IMR-90 (cell line): ENCODE data around the gene EPHA2. TPM values are rescaled to one million over a fixed set of nuclear protein-coding genes. Genes with fewer than 3 reads are reported as not detected.

Experiments
- ATAC-seq: fragments of 200-7000 bp; cut with Tn5 transposase; 2 replicates; pipeline ENCODE4 v1.9.1; 2020; ENCODE audit warnings: low read depth, mild to moderate bottlenecking, moderate library complexity
- BruUV-seq: library from RNA; stranded (reverse); fragments of 400-500 nt; replicated peaks from 2 replicates; lab custom pipeline; 2021; lab: Mats Ljungman, UMichigan
- CTCF ChIA-PET: fragments of 300-600 bp; formaldehyde crosslinking; extraction: SDS; loops from one replicate; lab custom pipeline; 2021; ENCODE audit warnings: antibody characterized with exemption; lab: Yijun Ruan, JAX
- POLR2A ChIA-PET: fragments of 300-600 bp; sonication (Branson Sonifier 250); formaldehyde crosslinking; loops from one replicate; lab custom pipeline; 2022; ENCODE audit warnings: antibody characterized with exemption; ENCODE audit not compliant: unreplicated experiment; lab: Charles Lee
- DNase-seq: peaks from one replicate; pipeline ENCODE4 v3.0.0; 2013
- H2AFZ ChIP-seq: replicated peaks from 2 replicates; pipeline ENCODE3; 2013; ENCODE audit warnings: low read length, mild to moderate bottlenecking; ENCODE audit not compliant: poor library complexity
- H2AK5ac ChIP-seq: 2 replicates; pipeline ENCODE4 v1.6.1; 2013; ENCODE audit warnings: low read depth, low read length, inconsistent platforms
- H2AK9ac ChIP-seq: replicated peaks from 2 replicates; pipeline ENCODE3; 2013; ENCODE audit warnings: mild to moderate bottlenecking, low read depth, low read length, moderate library complexity; ENCODE audit not compliant: poor library complexity
- H2BK120ac ChIP-seq: 2 replicates; pipeline ENCODE4 v1.6.1; 2013; ENCODE audit warnings: low read depth, low read length, inconsistent platforms
- H2BK15ac ChIP-seq: 3 replicates; pipeline ENCODE4 v1.6.1; 2013; ENCODE audit warnings: low read depth, low read length, inconsistent platforms
- H2BK20ac ChIP-seq: 2 replicates; pipeline ENCODE4 v1.6.1; 2013; ENCODE audit warnings: low read depth, mild to moderate bottlenecking, inconsistent platforms, low read length, moderate library complexity
- H2BK5ac ChIP-seq: 2 replicates; pipeline ENCODE4 v1.6.1; 2013; ENCODE audit warnings: mild to moderate bottlenecking, low read depth, low read length, inconsistent platforms; ENCODE audit not compliant: poor library complexity, severe bottlenecking
- H3K14ac ChIP-seq: replicated peaks from 2 replicates; pipeline ENCODE4 v1.6.1; 2013; ENCODE audit warnings: low read depth, low read length, inconsistent platforms
- H3K18ac ChIP-seq: 2 replicates; pipeline ENCODE4 v1.6.1; 2013; ENCODE audit warnings: low read depth, low read length, control low read depth
- H3K23ac ChIP-seq: 2 replicates; pipeline ENCODE4 v1.6.1; 2013; ENCODE audit warnings: low read depth, low read length, inconsistent platforms
- H3K27ac ChIP-seq: 2 replicates; pipeline ENCODE4 v1.5.1; 2013; ENCODE audit warnings: mild to moderate bottlenecking, control low read depth, low read length; ENCODE audit not compliant: insufficient read depth
- H3K27me3 ChIP-seq: 2 replicates; pipeline ENCODE4 v1.6.1; 2013; ENCODE audit warnings: low read length; ENCODE audit not compliant: control insufficient read depth, insufficient read depth
- H3K36me3 ChIP-seq: 2 replicates; pipeline ENCODE4 v1.6.1; 2013; ENCODE audit warnings: low read length, mixed read lengths; ENCODE audit not compliant: control insufficient read depth, insufficient read depth
- H3K4ac ChIP-seq: 2 replicates; pipeline ENCODE4 v1.6.1; 2013; ENCODE audit warnings: low read depth, low read length, inconsistent platforms
- H3K4me1 ChIP-seq: 2 replicates; pipeline ENCODE4 v1.6.1; 2013; ENCODE audit warnings: low read length, mixed read lengths; ENCODE audit not compliant: control insufficient read depth, insufficient read depth
- H3K4me2 ChIP-seq: 2 replicates; pipeline ENCODE4 v1.6.1; 2013; ENCODE audit warnings: low read depth, mild to moderate bottlenecking, control low read depth, low read length, moderate library complexity
- H3K4me3 ChIP-seq: 2 replicates; pipeline ENCODE4 v1.5.1; 2013; ENCODE audit warnings: low read depth, mild to moderate bottlenecking, control low read depth, low read length, moderate library complexity; ENCODE audit not compliant: insufficient read depth
- H3K56ac ChIP-seq: 2 replicates; pipeline ENCODE4 v1.6.1; 2013; ENCODE audit warnings: low read length, inconsistent platforms; ENCODE audit not compliant: insufficient read depth; ENCODE audit errors: extremely low read depth
- H3K79me1 ChIP-seq, 2 experiments: 2 replicates each; pipeline ENCODE4 v1.6.1; 2013; ENCODE audit warnings: low read length in 2 of 2, inconsistent platforms in 1 of 2, low read depth in 1 of 2
- H3K9ac ChIP-seq: 2 replicates; pipeline ENCODE4 v1.6.1; 2013; ENCODE audit warnings: low read depth, low read length, control low read depth
- H3K9me1 ChIP-seq: 2 replicates; pipeline ENCODE4 v1.6.1; 2013; ENCODE audit warnings: low read length, inconsistent platforms; ENCODE audit not compliant: insufficient read depth
- H3K9me3 ChIP-seq: 2 replicates; pipeline ENCODE4 v1.6.1; 2013; ENCODE audit warnings: low read length; ENCODE audit not compliant: control insufficient read depth, insufficient read depth
- H4K20me1 ChIP-seq: 2 replicates; pipeline ENCODE4 v1.6.1; 2013; ENCODE audit warnings: low read length, inconsistent platforms; ENCODE audit not compliant: insufficient read depth
- H4K5ac ChIP-seq: 2 replicates; pipeline ENCODE4 v1.6.1; 2013; ENCODE audit warnings: mild to moderate bottlenecking, low read depth, low read length, control low read depth
- H4K8ac ChIP-seq, 2 experiments: 2 replicates each; pipeline ENCODE4 v1.6.1; 2013; ENCODE audit warnings: low read depth in 2 of 2, low read length in 2 of 2, control low read depth in 1 of 2, inconsistent platforms in 1 of 2
- H4K91ac ChIP-seq: 2 replicates; pipeline ENCODE4 v1.6.1; 2013; ENCODE audit warnings: low read depth, low read length, inconsistent platforms; ENCODE audit not compliant: insufficient read depth
- MAZ ChIP-seq: IDR thresholded peaks from 2 replicates; pipeline ENCODE4 v1.6.1; 2012; ENCODE audit warnings: low read depth, mild to moderate bottlenecking, low read length, improper control_type of control experiment, moderate library complexity, borderline replicate concordance
- POLR2A ChIP-seq: IDR thresholded peaks from 2 replicates; pipeline ENCODE4 v1.6.1; 2012; ENCODE audit warnings: mild to moderate bottlenecking, low read depth, low read length
- WGBS, 2 experiments: methylation state at CpG; one replicate each; pipeline versions ENCODE4 v1.1.5 to v1.1.7; 2013; ENCODE audit warnings: missing lambda C conversion rate in 2 of 2; ENCODE audit not compliant: insufficient read length in 1 of 2; ENCODE audit errors: extremely low coverage in 2 of 2; 5-methylcytosine and 5-hydroxymethylcytosine counted together
- dilution Hi-C: fragments of 300-500 bp; cut with HindIII; formaldehyde crosslinking; loops from one replicate; pipeline ENCODE4 v1.14.3; 2018; ENCODE audit warnings: low sequenced_read_pairs; ENCODE audit not compliant: unreplicated experiment
- in situ Hi-C: fragments of 300-500 bp; cut with MboI; formaldehyde crosslinking; loops from 3 replicates; pipeline ENCODE4 v1.14.3; 2019; ENCODE audit warnings: low sequenced_read_pairs, inconsistent platforms, mixed read lengths
- intact Hi-C: fragments of 100-400 bp; cut with micrococcal nuclease; formaldehyde crosslinking; loops from 2 replicates; pipeline ENCODE4 v1.10.0; 2022
- polyA plus RNA-seq, 3 experiments: library from polyadenylated mRNA; depleted of rRNA; stranded (reverse); fragments of >200 nt; gene quantifications; 2 replicates each; pipeline ENCODE4 v1.2.3, GENCODE V29; 2012; ENCODE audit warnings: low replicate concordance in 1 of 3
- total RNA-seq: library from RNA; depleted of rRNA; stranded (reverse); fragments of >200 nt; gene quantifications from 2 replicates; pipeline ENCODE4 v1.2.3, GENCODE V29; 2012

The EPHA2 gene
- total and polyA plus RNA-seq, 2 of the 4 experiments (the other 2 are of a cell fraction), result 24.0 to 72.6 TPM

DNA sequence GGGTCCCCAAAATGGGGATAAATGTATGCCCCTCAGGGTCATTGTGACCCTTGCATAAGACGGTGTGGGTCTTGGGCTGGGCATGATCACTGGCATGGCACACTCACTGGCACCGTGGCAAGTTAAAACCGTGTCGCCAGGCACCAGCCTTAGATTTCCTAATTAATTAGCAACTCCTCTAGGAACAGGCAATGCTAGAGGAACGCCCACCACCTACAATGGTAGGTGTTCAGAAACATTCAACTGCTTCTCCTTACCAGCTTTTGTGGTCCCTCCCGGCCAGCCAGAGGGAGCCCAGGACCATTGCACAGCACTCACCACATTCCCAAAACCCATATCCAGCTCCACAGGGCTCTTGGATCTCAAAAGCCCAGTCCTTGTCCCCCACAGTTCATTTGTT, 36.4 kb downstream of the EPHA2 start:
- ATAC-seq (no peak), DNase-seq (no peak)
- H3K36me3 ChIP-seq, result peaks cover 9% of the 10 kb centered on the region
- dilution Hi-C loops, result no loop called here
- no peak overlapping the region for H2BK15ac ChIP-seq
- no TSS peak for BruUV-seq
- H3K18ac ChIP-seq, result no peak overlapping the region
- no peak overlapping the region for H2AFZ ChIP-seq
- peaks cover 13% of the 10 kb centered on the region for H3K4me1 ChIP-seq
- no peak overlapping the region for H2BK120ac ChIP-seq
- ChIA-PET POLR2A (interaction anchor here (0.6 kb wide), 1 partner anchor 104 kb away, joined by 10 read pairs; no protein-coding TSS in a partner anchor), CTCF (no interaction called here)
- H3K14ac ChIP-seq, result no peak overlapping the region
- no peaks in the 10 kb centered on the region for H3K9me3 ChIP-seq
- H4K20me1 ChIP-seq, result peaks cover 27% of the 10 kb centered on the region
- H4K91ac ChIP-seq, result no peak overlapping the region
- H3K79me1 ChIP-seq, result peaks cover 2 to 16% of the 10 kb centered on the region in 2 experiments
- in situ Hi-C loops, result no loop called here
- intact Hi-C loops, result no loop called here
- no peak overlapping the region for H2BK5ac ChIP-seq
- no peak for TF ChIP-seq MAZ
- TF ChIP-seq POLR2A, result no peak
- H2AK5ac ChIP-seq, result no peak overlapping the region
- H4K8ac ChIP-seq, result no peak overlapping the region
- peaks cover 13% of the 10 kb centered on the region for H3K9me1 ChIP-seq
- H4K5ac ChIP-seq, result no peak overlapping the region
- H3K4me2 ChIP-seq, result no peak overlapping the region
- no peak overlapping the region for H2BK20ac ChIP-seq
- no peak overlapping the region for H3K27ac ChIP-seq
- H3K27me3 ChIP-seq, result no peaks in the 10 kb centered on the region
- H3K4me3 ChIP-seq, result no peak overlapping the region
- WGBS, 2 experiments, result 100% methylated on average over 2 of the region's 6 CpGs; no CpG with 5 or more reads in 1 of the 2 experiments
- no peak overlapping the region for H3K23ac ChIP-seq
- H3K4ac ChIP-seq, result no peak overlapping the region
- no peak overlapping the region for H3K56ac ChIP-seq
- H2AK9ac ChIP-seq, result no peak overlapping the region
- H3K9ac ChIP-seq, result no peak overlapping the region
